Transverse colon (tissue), 4 donors: ENCODE data around the gene ARHGAP22. TPM values are rescaled to one million over a fixed set of nuclear protein-coding genes. Genes with fewer than 3 reads are reported as not detected.

ENCODE experiments used
- DNase-seq: peaks from one replicate; pipeline ENCODE4 v3.0.0-alpha.2; 2019
- H3K27ac ChIP-seq, 4 donors: fragments of 200-600 bp; sonication (generic); 2 replicates each; pipeline ENCODE4 v1.5.1; 2016 to 2018; ENCODE audit warnings: inconsistent platforms in 4 of 4
- H3K27me3 ChIP-seq: fragments of 200-600 bp; sonication (generic); 2 replicates; pipeline ENCODE4 v1.5.1; 2017; ENCODE audit warnings: inconsistent platforms
- H3K36me3 ChIP-seq, 4 donors: fragments of 200-600 bp; sonication (generic); 2 replicates each; pipeline ENCODE4 v1.5.1; 2017 to 2019; ENCODE audit warnings: inconsistent platforms in 4 of 4
- H3K4me1 ChIP-seq, 4 donors: fragments of 200-600 bp; sonication (generic); 2 replicates each; pipeline ENCODE4 v1.5.1; 2017 to 2020; ENCODE audit warnings: inconsistent platforms in 4 of 4
- H3K4me3 ChIP-seq, 4 donors: fragments of 200-600 bp; sonication (generic); 1 replicate in 1 of 4; 2 replicates in 3 of 4; pipeline versions ENCODE4 v1.5.1 to v1.6.1; 2017 to 2019; ENCODE audit warnings: inconsistent platforms in 4 of 4
- H3K9me3 ChIP-seq, 2 donors: fragments of 200-600 bp; sonication (generic); 2 replicates each; pipeline ENCODE4 v1.5.1; 2017 to 2019; ENCODE audit warnings: inconsistent platforms in 2 of 2
- CTCF ChIP-seq, 5 experiments: fragments of 200-600 bp in 3 of 5; fragments of 450-650 bp in 2 of 5; sonication (generic) in 3 of 5; IDR thresholded peaks; 1 replicate in 2 of 5; 2 replicates in 3 of 5; pipeline ENCODE4 v1.5.1; 2016 to 2017; ENCODE audit warnings: antibody characterized with exemption in 5 of 5, inconsistent platforms in 3 of 5, mild to moderate bottlenecking in 2 of 5, moderate library complexity in 1 of 5
- EP300 ChIP-seq: sonication (generic); formaldehyde crosslinking; IDR thresholded peaks from one replicate; pipeline ENCODE4 v1.6.1; 2017; ENCODE audit warnings: antibody characterized with exemption, low read depth
- POLR2A ChIP-seq: fragments of 450-650 bp; IDR thresholded peaks from one replicate; pipeline ENCODE4 v1.6.1; 2016; ENCODE audit warnings: antibody characterized with exemption, mild to moderate bottlenecking, moderate library complexity
- POLR2AphosphoS5 ChIP-seq, 3 donors: sonication (generic); formaldehyde crosslinking; IDR thresholded peaks; one replicate each; pipeline ENCODE4 v1.6.1; 2016; ENCODE audit warnings: antibody characterized with exemption in 3 of 3
- WGBS, 2 donors: methylation state at CpG; one replicate each; pipeline ENCODE4 v1.1.5; 2018; ENCODE audit warnings: low coverage in 1 of 2; 5-methylcytosine and 5-hydroxymethylcytosine counted together
- in situ Hi-C, 4 donors: fragments of 200-750 bp; cut with MboI; loops; one replicate each; pipeline versions ENCODE4 v1.15.0 to v1.15.1; 2017; ENCODE audit warnings: low sequenced_read_pairs in 3 of 4, low pct_ligation_motif_present in 1 of 4, low pct_unique_long_range_greater_than_20kb in 1 of 4
- intact Hi-C: fragments of 100-400 bp; cut with DNase I; formaldehyde crosslinking; loops from one replicate; pipeline ENCODE4 v1.15.1; 2023; ENCODE audit warnings: low total_unique reads
- total RNA-seq, 4 donors: library from RNA; depleted of rRNA; stranded (reverse); fragments of >200 nt; gene quantifications; one replicate each; pipeline ENCODE4 v1.1.0, GENCODE V29; 2016

The ARHGAP22 gene
- total RNA-seq, 4 donors from 2014 or later, result 1.4 to 3.4 (median 1.7) TPM; not detected in 1

GRCh38 chr10:48470893-48471805, 133.7 kb downstream of the ARHGAP22 start:
- TF ChIP-seq POLR2AphosphoS5 (IDR thresholded peaks at IDR 0.05), result no peak
- TF ChIP-seq CTCF (IDR thresholded peaks at IDR 0.05), result no peak
- no peak overlapping the region for H3K27ac ChIP-seq
- in situ Hi-C loops, result no loop called here
- intact Hi-C loops, result no loop called here
- no peaks in the 10 kb centered on the region for H3K4me1 ChIP-seq
- no peaks in the 10 kb centered on the region for H3K9me3 ChIP-seq
- no peaks in the 10 kb centered on the region for H3K36me3 ChIP-seq
- H3K27me3 ChIP-seq, result peaks cover 12% of the 10 kb centered on the region
- 53 to 77% methylated on average over 2 to 8 of the region's 8 CpGs for WGBS, 2 donors
- no peak for DNase-seq
- H3K4me3 ChIP-seq, result no peak overlapping the region

DNA sequence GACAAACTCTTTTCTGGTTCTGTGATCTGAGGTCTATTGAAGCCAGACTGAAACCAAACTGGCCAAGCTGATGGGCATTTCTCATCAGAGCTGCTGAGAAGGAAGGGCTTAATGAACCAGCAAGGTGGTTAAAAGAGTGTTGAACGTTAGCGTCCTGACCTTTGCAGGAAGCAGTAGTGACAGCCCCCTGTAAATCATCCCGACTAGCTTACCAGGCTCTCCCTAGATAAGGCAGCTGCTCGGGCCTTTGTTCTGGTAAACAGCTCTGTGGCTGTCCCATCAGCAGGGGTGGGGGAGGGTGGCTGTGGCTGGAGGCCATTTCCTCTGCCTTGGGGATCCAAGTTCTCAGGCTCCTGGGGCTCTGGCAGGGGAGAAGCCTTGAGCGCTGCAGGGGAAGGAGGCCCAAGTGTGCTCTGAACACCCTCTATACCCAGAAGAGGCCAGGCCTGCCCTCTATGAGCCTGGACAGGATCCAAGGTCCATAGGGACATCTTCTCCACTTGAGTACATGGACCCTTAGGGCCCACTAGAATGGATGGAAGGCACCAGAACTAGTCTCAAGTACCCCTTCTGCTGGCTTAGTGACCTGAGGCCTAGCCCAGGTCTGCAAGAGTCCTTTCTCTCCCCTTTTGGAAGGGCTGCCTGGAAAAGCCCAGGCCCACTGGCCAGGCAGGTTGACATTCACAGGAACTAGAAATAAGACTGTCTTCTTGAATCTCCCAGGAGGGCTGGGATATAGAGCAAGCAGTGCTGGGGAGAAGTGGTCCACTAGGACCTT, 134.6 kb downstream of the ARHGAP22 start:
- Histone ChIP-seq H3K4me3 (no peak overlapping the region), H3K27me3 (peaks cover 19% of the 10 kb centered on the region), H3K9me3 (no peaks in the 10 kb centered on the region), H3K27ac (no peak overlapping the region), H3K4me1 (no peaks in the 10 kb centered on the region), H3K36me3 (no peaks in the 10 kb centered on the region)
- DNase-seq, result no peak
- in situ Hi-C loops (no loop called here), intact Hi-C loops (no loop called here)
- WGBS, 2 donors, result 45 to 63% methylated on average over 2 to 5 of the region's 5 CpGs
- TF ChIP-seq CTCF (IDR thresholded peaks at IDR 0.05), result no peak
- TF ChIP-seq POLR2AphosphoS5 (IDR thresholded peaks at IDR 0.05), result no peak
- TF ChIP-seq POLR2A, result no peak
- TF ChIP-seq EP300, result no peak

DNA sequence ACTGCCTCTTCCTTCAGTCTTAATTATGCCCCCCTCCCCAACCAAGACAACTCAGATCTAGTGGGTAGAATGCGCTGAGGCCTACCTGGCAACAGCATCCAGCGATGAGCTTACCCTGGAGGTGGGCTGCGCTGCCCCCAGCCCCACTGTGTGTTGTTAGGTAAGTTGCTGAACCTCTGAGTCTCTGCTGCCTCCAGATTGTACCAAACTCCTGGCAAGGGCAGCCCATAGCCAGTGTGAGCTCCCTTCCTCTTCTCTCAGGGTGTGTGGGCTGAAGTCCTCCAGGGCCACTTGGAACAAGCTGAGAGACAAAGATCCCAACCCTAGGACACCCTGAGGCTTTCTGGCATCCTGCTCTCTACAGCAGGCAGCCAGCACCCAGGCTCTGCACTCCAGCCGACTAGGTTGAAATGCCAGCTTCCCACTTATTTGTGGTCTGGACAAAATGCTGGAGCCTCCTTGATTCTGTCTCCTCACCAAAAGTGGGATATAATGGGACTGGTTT, 135.3 kb downstream of the ARHGAP22 start:
- Histone ChIP-seq H3K9me3 (no peaks in the 10 kb centered on the region), H3K4me3 (no peak overlapping the region), H3K27me3 (peaks cover 19% of the 10 kb centered on the region), H3K36me3 (no peaks in the 10 kb centered on the region), H3K27ac (no peak overlapping the region), H3K4me1 (no peaks in the 10 kb centered on the region)
- no peak for DNase-seq
- TF ChIP-seq CTCF (IDR thresholded peaks at IDR 0.05) (no peak), EP300 (no peak), POLR2AphosphoS5 (IDR thresholded peaks at IDR 0.05) (no peak), POLR2A (no peak)
- intact Hi-C loops (no loop called here), in situ Hi-C loops (no loop called here)
- 68% methylated on average over 4 of the region's 4 CpGs; no CpG with 5 or more reads in 1 of the 2 donors for WGBS, 2 donors

DNA sequence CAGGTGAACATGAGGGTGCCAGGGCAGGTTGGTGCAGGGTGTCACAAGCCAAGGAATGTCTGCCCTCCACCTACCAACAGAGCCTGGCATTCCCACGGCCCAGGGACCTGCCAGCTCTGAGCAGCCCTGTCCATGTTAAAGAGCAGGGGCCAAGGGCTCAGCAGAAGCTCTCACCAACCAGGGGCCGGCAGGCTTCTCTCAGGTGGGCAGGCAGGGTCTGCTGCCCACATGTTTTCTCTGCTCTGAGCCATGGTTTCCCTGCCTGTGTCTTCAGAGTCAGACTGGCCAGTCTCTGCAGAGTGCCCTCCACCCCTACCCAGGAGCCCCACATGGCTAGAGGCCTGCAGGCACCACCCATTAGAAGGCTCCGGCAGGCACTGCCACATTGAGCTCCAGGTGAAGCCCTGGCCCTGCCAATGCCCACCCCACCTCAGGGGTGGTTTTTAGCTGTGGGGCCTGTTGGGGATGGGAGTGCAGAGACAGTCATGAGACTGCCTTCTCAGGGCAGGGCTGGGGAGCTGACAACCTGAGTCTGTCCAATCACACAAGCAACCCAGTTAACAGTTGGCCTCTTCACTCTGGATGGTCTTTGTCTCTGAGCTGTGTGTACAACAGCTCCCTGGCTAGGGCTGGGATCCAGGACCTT, 135.9 kb downstream of the ARHGAP22 start:
- Histone ChIP-seq H3K4me3 (no peak overlapping the region), H3K4me1 (no peaks in the 10 kb centered on the region), H3K27ac (no peak overlapping the region), H3K36me3 (no peaks in the 10 kb centered on the region), H3K9me3 (no peaks in the 10 kb centered on the region), H3K27me3 (peaks cover 19% of the 10 kb centered on the region)
- no peak for TF ChIP-seq POLR2AphosphoS5 (IDR thresholded peaks at IDR 0.05)
- TF ChIP-seq POLR2A, result no peak
- in situ Hi-C loops, result no loop called here
- intact Hi-C loops, result no loop called here
- no peak for DNase-seq
- WGBS, 2 donors, result 80 to 94% methylated on average over 1 to 3 of the region's 3 CpGs
